LNCaP clone FGC (cell line): ENCODE measurements around the gene LRP5.

ENCODE experiments used
- DNase-seq: peaks from one replicate; pipeline ENCODE4 v3.0.0-alpha.2; 2011; ENCODE audit warnings: low read depth
- H3K4me3 ChIP-seq: 2 replicates; pipeline ENCODE4 v1.5.1; 2011; ENCODE audit warnings: mild to moderate bottlenecking, low read depth, low read length, control low read depth
- TF ChIP-seq, protein P1 (sequence below): IDR thresholded peaks from 2 replicates; pipeline ENCODE4 v1.5.1; 2012; ENCODE audit warnings: mild to moderate bottlenecking; ENCODE audit not compliant: control insufficient read depth, insufficient read depth; ENCODE audit errors: extremely low read depth

Gene LRP5

DNA sequence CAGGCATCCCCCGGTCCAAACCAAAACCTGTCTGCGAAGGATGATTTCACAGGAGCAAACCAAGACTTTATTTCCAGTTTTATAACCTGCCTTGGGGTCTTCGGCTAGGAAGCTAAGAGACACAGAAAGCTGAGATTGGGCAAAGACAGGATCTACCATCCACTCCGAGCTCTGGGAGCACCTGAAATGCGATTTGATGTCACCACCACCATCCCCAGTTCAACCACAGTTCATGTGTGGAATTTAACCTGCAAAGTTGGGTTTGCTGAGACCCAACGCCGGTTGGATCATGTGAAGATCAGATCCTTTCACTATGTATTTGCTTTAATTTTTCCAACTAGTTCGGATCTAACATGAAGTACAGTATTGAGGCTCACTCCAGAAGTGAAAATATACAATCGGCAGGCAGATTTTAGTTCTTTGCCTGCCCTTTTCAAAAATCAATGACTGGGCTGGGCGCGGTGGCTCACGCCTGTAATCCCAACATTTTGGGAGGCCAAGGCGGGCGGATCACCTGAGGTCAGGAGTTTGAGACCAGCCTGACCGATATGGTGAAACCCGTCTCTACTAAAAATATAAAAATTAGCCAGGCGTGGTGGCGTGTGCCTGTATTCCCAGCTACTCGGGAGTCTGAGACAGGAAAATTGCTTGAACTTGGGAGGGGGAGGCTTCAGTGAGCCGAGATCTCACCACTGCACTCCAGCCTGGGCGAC is 39.2 kb upstream of the LRP5 start:
- H3K4me3 ChIP-seq = peak overlapping the region; percentile 97
- no peak for DNase-seq

DNA sequence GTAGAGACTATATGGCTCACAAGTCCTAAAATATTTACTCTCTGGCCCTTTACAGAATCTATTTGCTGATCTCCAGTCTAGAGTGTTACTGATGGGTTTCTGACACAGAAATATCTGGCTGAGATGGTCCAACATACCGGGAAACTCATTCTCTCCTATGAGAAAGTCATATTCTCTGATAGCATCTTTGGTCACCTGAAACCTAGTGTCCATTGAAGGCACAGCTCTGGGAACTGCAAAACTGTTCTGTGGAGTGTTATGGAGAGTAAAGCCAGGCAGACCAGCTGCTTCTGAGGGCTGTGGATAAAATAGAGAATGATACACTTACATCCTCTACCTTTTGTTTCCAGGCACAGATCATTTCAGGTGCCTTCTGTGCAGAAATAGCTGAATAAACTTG is 38.1 kb upstream of the LRP5 start:
- no peak overlapping the region for H3K4me3 ChIP-seq
- DNase-seq = no peak
- TF ChIP-seq, protein P1, sequence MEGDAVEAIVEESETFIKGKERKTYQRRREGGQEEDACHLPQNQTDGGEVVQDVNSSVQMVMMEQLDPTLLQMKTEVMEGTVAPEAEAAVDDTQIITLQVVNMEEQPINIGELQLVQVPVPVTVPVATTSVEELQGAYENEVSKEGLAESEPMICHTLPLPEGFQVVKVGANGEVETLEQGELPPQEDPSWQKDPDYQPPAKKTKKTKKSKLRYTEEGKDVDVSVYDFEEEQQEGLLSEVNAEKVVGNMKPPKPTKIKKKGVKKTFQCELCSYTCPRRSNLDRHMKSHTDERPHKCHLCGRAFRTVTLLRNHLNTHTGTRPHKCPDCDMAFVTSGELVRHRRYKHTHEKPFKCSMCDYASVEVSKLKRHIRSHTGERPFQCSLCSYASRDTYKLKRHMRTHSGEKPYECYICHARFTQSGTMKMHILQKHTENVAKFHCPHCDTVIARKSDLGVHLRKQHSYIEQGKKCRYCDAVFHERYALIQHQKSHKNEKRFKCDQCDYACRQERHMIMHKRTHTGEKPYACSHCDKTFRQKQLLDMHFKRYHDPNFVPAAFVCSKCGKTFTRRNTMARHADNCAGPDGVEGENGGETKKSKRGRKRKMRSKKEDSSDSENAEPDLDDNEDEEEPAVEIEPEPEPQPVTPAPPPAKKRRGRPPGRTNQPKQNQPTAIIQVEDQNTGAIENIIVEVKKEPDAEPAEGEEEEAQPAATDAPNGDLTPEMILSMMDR = no peak

More for the DNA sequence above, 39.2 kb upstream of the LRP5 start:
- TF ChIP-seq, protein P1 = no peak

GRCh38 chr11:68275721-68276507 is 36.5 kb upstream of the LRP5 start:
- TF ChIP-seq, protein P1 = no peak

GRCh38 chr11:68276861-68277260 is 35.5 kb upstream of the LRP5 start:
- TF ChIP-seq, protein P1 = no peak
- H3K4me3 ChIP-seq = no peak overlapping the region
- no peak for DNase-seq

More at GRCh38 chr11:68275721-68276507, 36.5 kb upstream of the LRP5 start:
- no peak for DNase-seq
- no peak overlapping the region for H3K4me3 ChIP-seq

DNA sequence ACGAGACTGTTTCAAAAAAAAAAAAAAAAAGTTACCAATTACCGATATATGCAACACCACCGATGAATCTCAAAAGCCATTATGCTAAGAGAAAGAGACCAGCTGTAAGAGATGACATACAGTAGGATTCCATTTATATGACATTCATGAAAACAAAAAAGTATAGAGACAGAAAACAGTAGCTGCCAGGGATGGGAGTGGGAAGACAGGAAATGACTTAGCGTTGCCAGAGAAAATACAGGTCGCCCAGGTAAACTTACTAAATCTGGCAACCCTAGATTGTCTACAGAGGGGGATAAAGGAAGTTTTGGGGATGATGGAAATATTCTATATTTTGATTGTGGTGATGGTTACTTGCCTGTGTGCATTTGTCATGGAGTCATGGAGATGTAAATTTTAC is 32.7 kb upstream of the LRP5 start:
- TF ChIP-seq, protein P1 = no peak
- no peak for DNase-seq
- no peak overlapping the region for H3K4me3 ChIP-seq

DNA sequence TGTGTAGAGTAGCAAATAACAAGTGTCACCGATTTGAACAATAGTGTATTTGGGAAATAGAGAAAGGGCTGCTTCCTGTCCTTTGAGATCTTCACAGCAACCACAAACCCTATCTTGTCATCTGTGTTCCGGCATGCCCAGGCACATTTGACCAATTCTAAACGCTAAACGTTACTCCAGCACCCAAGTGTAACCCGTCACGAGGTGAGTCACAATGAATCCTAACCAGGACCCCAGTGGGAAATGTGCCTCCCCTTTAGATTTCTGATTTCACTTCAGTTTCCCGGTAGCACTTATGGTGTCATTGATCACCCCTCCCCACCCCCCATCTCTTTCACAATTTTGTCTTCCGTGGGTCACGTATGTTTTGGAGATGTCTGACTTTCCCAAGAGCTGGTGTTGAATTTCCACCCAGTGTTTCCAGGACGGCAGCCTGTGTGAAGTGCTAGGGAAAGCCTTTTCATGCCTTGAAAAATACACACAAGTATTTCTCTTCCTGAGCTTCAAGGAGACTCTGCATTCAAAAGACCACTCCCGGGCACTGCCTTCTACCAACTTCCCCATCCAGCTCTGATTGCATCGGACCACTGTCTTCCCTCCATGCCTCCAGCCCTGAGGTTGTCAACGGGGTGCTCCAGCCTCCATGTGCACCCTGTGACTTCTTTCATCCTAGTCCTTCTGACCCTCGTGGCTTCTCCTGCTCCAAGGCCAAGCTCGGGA is 30.1 kb upstream of the LRP5 start:
- H3K4me3 ChIP-seq = no peak overlapping the region

More for the DNA sequence above, 30.1 kb upstream of the LRP5 start:
- no peak for DNase-seq
- TF ChIP-seq, protein P1 = no peak
